Body of pancreas (tissue), 4 donors: ENCODE measurements around the gene CCNYL1.

Source experiments
- CTCF ChIP-seq, 7 experiments: fragments of 450-650 bp in 4 of 7; fragments of 200-600 bp in 3 of 7; sonication (generic) in 3 of 7; IDR thresholded peaks; one replicate each; pipeline ENCODE4 v1.5.1; 2016 to 2019; ENCODE audit warnings: antibody characterized with exemption in 7 of 7
- POLR2A ChIP-seq, 3 donors: fragments of 450-650 bp; IDR thresholded peaks; one replicate each; pipeline ENCODE4 v1.6.1; 2016; ENCODE audit warnings: antibody characterized with exemption in 3 of 3, mild to moderate bottlenecking in 2 of 3

DNA sequence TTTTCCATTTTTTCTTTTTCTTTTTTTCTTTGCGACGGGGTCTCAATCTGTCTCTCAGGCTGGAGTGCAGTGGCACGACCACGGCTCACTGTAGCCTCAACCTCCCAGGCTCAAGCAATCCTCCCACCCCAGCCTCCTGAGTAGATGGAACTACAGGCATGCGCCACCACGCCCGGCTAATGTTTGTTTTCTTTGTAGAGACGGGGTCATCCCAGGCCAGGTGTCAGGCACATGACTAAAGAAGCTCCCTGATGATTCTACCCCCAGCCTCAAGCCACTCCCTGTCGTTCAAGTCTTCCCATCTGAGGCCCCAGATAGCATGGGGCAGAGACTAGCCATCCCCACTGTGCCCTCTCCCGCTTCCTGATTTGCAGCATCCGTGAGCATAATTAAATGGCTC is 68.1 kb downstream of the CCNYL1 start:
- TF ChIP-seq CTCF (IDR thresholded peaks at IDR 0.05) (no peak), POLR2A (IDR thresholded peaks at IDR 0.05) (no peak)
